ENCODE results near the gene CBLC.

GRCh38 chr19:44840811-44841210, 63.1 kb downstream of the CBLC start:
- TF ChIP-seq CTCF (IDR thresholded peaks at IDR 0.05): no peak
- TF ChIP-seq USF2 (IDR thresholded peaks at IDR 0.05; ENCODE audit: borderline replicate concordance, low read depth, low read length): no peak
- TF ChIP-seq RAD21 (IDR thresholded peaks at IDR 0.05; ENCODE audit: low read length): no peak
- TF ChIP-seq MEF2A (IDR thresholded peaks at IDR 0.05; ENCODE audit: borderline replicate concordance, low read depth): no peak
- no peak for TF ChIP-seq PBX3 (IDR thresholded peaks at IDR 0.05)
- TF ChIP-seq NRF1 (IDR thresholded peaks at IDR 0.05; ENCODE audit: low read depth, low read length): no peak
- no peak for TF ChIP-seq MXI1 (IDR thresholded peaks at IDR 0.05; ENCODE audit: low read depth, low read length)

Data from SK-N-SH (cell line).